ENCODE results near the gene SGPL1.

SGPL1 gene

DNA sequence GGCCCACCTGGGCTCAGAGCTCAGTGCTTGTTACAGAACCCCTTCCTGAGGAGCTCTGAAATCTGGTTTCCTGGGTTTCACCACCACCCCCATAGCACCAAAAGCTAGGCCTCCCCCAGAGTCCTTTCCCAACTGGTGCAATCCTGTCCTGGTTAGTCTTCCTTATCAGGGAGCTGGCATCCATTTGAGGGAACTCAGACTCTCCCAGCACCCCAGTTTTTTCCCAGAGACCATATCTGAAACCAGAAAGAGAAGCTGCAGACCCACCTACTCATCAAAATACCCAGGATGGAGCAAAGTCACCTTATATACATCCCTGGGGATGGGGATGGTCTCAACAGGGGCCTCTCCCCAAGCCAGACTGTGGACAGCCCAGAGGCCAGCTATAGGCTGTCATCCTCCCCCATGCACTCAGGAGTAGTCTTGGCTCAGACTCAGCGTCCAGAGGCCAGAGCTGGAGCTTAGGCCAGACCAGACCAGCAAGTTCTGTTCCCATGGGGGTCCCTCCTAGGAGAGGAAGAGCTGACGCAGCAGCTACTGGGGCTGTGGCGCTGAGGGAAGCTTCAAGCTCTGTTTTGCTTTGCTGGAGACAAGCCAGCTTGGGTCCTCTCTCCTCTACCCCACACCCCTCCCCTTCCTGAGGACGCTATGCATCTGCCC is 33.5 kb upstream of the SGPL1 start:
- TF ChIP-seq, protein P1, sequence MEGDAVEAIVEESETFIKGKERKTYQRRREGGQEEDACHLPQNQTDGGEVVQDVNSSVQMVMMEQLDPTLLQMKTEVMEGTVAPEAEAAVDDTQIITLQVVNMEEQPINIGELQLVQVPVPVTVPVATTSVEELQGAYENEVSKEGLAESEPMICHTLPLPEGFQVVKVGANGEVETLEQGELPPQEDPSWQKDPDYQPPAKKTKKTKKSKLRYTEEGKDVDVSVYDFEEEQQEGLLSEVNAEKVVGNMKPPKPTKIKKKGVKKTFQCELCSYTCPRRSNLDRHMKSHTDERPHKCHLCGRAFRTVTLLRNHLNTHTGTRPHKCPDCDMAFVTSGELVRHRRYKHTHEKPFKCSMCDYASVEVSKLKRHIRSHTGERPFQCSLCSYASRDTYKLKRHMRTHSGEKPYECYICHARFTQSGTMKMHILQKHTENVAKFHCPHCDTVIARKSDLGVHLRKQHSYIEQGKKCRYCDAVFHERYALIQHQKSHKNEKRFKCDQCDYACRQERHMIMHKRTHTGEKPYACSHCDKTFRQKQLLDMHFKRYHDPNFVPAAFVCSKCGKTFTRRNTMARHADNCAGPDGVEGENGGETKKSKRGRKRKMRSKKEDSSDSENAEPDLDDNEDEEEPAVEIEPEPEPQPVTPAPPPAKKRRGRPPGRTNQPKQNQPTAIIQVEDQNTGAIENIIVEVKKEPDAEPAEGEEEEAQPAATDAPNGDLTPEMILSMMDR (IDR thresholded peaks at IDR 0.05; ENCODE audit: borderline replicate concordance, insufficient read depth, low read depth, low read length) = no peak
- no peak overlapping the region for H3K4me3 ChIP-seq (ENCODE audit: low read depth, low read length)

DNA sequence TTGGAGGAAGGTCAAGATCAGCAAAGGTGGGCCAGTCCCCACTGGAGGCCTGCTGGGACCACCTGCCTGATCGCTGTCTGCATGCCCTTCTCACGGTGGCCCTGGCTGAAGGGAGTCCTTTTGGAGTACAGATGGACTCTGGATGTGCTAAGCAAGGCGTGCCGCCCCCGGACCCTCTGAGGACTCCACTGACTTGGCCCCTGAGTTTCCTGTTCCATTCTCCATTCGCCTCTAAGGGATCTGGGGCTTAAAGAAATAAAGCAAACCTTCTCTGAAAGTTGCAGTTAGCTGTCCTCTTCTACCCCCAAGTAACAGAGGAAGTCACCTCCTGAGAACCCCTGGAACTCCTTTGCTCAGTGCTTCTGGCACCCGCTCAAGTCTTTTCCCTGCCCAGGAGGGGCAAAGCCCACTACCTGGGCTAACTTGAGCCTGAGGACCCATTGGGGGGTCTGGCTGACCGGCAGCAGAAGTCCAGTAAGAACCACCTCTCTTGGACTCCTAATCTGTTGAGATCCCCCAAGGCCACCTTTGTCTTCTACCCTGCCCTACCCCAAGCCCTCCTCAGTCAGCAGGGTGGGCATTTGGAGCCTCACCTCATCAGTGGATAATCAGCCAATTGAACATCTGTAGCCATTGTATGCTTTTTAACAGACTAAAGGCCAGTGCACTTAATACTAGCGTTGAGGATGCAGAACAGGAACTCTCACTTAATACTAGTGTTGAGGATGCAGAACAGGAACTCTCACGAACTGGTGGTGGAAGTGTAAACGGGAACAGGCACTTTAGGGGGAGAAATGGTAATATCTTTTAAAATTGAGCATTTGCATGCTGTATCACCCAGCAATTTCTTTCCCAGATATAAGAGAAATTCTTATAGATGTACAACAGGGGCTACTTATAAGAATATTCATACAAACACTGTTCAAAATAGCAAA is 32.7 kb upstream of the SGPL1 start:
- TF ChIP-seq, protein P1 (IDR thresholded peaks at IDR 0.05; ENCODE audit: borderline replicate concordance, insufficient read depth, low read depth, low read length) = no peak

DNA sequence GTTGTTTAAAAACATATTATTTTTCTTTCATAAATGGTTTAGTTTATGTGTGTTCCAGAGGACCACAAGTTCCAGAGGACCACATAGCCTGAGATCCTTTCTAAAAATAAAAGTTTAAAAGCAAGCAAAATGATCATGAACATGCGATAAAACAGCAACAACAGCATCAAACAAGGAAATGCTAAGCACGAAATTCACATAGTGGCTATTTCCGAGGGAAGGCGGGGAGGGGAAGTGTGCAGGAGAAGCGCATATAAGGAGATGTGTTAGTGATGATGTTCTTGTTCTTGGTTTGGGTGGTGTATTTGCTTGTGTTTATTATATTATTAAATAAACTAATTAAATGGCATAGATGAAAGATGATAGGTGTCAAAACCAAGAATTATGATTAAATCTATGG is 31.7 kb upstream of the SGPL1 start:
- no peak overlapping the region for H3K4me3 ChIP-seq (ENCODE audit: low read depth, low read length)
- TF ChIP-seq, protein P1 (IDR thresholded peaks at IDR 0.05; ENCODE audit: borderline replicate concordance, insufficient read depth, low read depth, low read length) = no peak

More for the DNA sequence above, 32.7 kb upstream of the SGPL1 start:
- H3K4me3 ChIP-seq (ENCODE audit: low read depth, low read length) = no peak overlapping the region

DNA sequence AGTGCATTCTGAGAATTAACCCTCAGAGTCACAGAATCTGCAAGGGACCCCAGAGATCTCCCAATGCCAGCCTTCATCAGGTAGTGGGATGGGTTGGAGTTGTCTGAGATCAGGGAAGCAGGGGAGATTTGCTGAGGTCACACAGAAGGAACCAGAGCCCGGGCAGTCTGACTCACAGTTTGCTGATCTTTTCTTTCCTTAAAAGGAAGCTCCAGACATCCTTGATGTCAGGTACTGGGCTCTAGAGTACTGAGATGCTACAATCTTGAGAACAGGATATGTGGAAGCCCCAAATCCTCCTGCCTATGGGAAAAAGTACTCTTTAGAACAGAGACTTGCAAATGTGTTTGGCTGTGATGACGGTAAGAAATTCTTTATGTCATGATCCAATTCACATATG is 31.3 kb upstream of the SGPL1 start:
- no peak overlapping the region for H3K4me3 ChIP-seq (ENCODE audit: low read depth, low read length)
- TF ChIP-seq, protein P1 (IDR thresholded peaks at IDR 0.05; ENCODE audit: borderline replicate concordance, insufficient read depth, low read depth, low read length) = no peak

DNA sequence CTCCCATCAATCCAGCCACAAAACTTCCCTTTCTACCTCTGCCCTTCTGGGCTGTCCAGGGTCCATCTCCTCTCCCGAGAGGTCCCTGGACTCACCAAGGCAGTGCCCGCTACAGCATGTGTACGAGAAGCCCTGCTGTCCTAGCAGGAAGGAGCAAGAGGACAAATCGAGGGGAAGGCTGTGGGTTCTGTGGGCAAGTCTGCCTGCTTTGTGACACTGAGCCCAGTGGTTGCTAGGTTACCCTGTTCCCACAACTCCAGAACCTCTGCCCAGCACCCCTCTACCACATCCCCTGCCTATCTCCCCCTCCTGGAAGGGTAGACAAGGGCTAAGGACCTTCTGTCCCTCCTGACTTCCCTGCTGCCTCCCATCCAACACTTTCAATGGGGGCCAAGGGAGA is 30.6 kb upstream of the SGPL1 start, which contains the start of gene TBATA:
TSS of gene TBATA (minus strand) at position 188 of the 400 bp plus-strand sequence. CDS start 1,998 bp downstream, outside the sequence.
- H3K4me3 ChIP-seq (ENCODE audit: low read depth, low read length) = no peak within 1 kb of the TSS
- TF ChIP-seq, protein P1 (IDR thresholded peaks at IDR 0.05; ENCODE audit: borderline replicate concordance, insufficient read depth, low read depth, low read length) = no peak

DNA sequence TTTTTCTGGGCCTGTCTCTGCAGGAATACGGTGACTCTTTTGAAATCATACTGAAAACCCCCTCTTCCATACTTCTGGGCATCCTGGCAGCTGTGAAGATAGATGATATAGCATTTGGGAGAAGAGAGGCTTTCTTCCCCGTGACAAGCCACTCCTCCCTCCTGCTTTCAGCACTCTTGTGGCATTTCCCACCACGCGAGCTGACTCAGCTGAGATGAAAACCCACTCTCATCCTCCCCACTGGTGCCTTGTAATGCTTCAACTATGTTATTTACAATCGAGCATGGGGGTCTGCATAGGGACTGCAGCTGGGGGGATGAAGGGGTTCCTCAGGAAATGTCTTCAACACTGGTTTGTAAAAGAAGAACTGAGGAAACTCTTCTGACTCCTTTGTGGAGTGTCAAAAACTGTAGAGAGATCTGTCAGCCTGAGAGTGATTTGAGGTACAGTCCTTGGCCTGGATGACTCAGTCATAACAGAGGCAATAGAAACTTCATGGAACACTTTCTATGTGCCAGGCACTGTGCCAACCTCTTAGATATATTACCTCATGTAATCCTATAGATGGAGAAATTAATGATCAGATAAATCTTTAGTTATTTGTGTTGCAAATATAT is 28.8 kb upstream of the SGPL1 start:
- no peak overlapping the region for H3K4me3 ChIP-seq (ENCODE audit: low read depth, low read length)
- TF ChIP-seq, protein P1 (IDR thresholded peaks at IDR 0.05; ENCODE audit: borderline replicate concordance, insufficient read depth, low read depth, low read length) = no peak
